GM18870 (cell line): ENCODE results near the gene EPHB1.

Experiments
- ATAC-seq: cut with Tn5 transposase; IDR thresholded peaks from one replicate; pipeline ENCODE4 v1.9.1; 2021; ENCODE audit warnings: moderate library complexity; ENCODE audit not compliant: unreplicated experiment

Gene EPHB1

GRCh38 chr3:135147657-135148056 lies 352.6 kb downstream of the EPHB1 start:
- ATAC-seq, result no peak

DNA sequence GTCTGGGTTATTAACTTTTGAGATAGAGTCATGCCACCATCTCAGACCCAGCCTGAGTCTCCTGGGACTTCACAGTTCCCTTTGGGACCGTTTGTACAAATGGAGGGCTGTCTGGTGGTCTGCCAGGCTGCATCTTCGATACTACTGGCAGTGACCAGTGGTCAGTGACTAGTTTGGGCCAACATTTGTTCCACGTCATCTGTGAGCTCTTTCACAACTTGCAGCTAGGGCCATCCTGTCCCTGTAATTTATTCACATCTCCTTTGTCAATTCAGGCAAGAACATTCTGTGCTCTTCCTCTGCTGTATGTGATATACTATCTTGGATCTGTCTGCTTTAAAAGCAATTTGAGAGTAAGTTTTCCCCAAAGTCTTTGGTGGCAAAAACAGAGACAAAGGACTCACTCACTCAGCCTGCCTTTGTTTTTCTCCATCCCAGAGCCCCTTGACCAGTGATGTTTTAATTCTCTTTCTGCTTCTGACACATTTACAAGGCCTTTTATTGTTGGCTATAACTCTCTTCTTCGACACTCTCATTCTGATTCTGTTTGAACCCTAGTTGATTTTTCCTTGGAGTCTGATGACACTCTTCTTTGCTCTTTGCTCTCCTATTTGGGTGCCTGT lies 353.4 kb downstream of the EPHB1 start:
- ATAC-seq, result no peak

GRCh38 chr3:135149707-135150681 lies 354.9 kb downstream of the EPHB1 start:
- ATAC-seq, result no peak

GRCh38 chr3:135154186-135154585 lies 359.1 kb downstream of the EPHB1 start:
- no peak for ATAC-seq

GRCh38 chr3:135155228-135155627 lies 360.2 kb downstream of the EPHB1 start:
- no peak for ATAC-seq

GRCh38 chr3:135155791-135156190 lies 360.7 kb downstream of the EPHB1 start:
- ATAC-seq, result no peak

GRCh38 chr3:135157045-135157740 lies 362.1 kb downstream of the EPHB1 start:
- ATAC-seq, result no peak

DNA sequence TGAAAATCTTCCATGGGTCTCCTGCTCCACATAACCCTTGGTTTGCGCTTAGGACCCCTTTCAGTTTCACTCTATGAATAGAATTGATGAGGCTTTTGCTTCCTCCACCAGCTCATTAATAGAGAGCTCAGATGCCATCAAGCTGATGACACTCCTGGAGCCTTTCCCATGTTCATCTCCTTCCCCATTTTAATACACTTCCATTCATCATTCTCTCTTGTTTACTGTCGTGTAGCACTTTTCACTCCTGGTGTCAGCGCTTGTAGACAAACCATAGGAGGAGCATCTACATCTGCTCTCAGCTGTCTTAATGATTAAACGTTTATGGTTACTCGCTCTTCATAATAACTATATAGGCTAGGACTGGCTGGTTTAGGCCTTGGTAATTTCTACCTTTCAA lies 363.5 kb downstream of the EPHB1 start:
- ATAC-seq, result no peak

DNA sequence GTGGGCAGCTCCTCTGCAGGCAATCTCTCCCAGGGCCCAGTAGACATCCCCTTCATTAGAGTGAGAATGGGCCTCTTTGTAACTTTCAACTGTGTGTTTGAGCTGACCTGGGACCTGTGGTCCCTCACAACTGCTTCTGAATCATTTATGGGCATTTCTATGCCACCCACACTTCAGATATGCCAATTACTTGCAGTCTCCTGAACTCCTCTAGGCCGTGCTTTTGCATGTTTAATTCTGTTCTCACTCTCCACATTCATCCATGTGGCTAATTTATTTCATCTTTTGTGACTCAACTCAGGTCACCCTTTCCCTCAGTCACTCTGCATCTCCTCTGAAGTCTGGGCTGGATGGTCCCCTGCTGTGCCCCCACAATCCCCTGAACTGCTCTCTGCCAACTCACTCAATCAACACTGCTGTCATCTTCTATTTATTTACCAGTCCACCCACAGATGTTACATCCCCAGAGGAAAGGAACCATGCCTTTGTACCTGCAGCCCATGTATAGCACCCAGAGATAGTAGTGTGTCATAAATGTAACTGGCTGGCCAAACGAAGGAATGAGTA lies 364.7 kb downstream of the EPHB1 start:
- no peak for ATAC-seq

DNA sequence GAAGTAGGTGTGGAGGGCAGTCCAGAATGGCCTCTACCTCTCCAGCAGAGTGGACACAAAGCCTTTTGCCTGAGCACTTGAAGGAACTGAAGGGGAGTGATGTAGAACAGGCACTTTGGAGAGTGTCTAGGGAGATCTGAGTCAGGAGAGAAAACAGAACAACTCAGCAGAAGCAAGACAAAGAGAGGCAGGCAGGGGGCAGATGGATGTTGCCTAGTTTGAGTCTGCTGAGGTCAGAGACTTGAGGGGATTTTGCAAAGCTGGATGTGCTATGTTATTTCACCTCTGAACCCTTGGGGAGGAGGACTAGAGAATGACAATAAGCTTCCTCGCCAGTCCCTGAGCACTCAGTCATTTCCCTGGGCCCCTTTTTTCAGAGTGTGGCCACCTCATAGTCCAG lies 366.4 kb downstream of the EPHB1 start:
- no peak for ATAC-seq

DNA sequence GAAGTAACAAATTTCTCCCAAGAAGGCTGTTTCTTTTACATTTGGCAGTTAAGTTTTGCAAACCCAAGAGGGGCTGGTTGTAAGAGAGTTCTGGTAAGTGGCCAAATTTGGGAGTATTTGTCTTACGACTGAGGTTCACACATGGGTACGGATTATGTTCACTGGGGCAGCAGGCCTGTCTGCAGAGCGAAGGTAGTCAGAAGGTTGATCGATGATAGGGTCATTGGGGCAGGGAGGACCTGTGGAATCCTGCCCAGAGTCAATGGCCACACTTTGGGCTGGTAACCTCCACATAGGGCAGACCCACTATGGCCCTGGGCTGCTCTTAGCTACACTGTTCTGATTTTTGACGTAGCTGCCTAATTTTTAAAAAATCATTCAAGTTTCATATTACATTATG lies 368.6 kb downstream of the EPHB1 start:
- ATAC-seq, result no peak

GRCh38 chr3:135165260-135165659 lies 370.2 kb downstream of the EPHB1 start:
- no peak for ATAC-seq

DNA sequence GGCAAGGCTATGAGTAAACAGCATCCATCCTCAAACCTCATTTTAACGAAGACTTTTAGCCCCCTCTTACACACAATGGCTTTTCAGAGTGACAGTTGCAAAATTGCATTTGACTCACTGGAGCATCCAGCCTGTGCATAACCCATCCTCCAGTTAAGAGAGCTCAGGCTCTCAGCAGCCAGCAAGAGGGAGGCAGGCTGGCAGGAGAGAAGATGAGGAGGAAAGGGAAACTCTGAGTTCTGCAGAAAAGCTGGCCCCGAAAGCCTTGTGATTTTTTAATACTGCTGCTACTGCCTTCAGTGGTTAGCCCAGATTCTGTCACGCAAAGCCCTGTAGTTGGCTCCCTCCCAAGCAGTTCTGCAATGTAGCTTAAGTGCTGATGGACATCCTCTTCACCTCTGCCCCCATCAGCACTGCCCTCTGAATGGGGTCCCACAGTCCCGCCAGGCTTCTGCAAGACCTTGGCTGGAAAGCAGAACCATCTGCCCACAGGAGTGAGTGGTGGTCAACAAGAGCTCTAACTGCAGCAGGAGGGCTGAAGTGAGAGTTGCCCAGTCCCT lies 371.3 kb downstream of the EPHB1 start:
- ATAC-seq, result no peak

DNA sequence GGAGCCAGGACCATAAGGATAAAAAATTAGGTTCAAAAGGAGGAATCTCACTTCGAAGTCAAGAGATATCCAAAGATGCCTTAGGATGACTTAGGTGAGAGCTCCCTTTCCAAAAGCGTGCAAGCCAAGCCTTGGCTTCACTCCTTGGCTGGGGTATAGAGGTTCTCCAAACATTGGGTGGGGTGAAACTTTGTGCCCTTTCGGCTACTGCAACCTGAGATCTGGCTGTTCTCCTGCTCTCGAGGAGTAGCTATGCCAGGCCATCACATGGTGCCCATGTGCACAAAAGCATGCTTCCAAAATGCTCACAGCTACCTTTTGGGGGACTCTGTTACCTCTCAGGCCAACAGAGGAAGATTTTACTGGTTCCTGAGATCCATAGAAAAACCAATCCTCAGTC lies 373.8 kb downstream of the EPHB1 start:
- no peak for ATAC-seq

DNA sequence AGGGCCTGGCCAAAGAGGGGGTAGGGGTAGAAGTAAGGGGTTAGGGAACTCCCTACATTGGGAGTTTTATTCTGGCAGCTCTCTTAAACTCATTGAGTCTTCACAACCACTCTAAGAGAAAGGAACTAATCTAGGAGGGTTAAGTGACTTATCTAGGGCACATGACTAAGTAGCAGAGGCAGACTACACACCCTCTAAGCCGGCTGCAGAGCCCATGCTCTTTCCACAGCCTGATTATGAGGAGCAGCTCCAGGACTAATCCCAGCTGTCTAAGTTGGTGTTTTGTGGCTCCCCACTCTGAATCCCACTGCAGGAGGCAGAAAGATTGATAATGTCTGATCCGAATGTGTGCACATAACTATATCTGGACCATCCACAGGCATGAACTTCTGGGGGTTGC lies 374.6 kb downstream of the EPHB1 start:
- ATAC-seq, result no peak

- no peak for ATAC-seq
Measured at GRCh38 chr3:135170732-135171131, 375.7 kb downstream of the EPHB1 start.

GRCh38 chr3:135172191-135172869 lies 377.3 kb downstream of the EPHB1 start:
- no peak for ATAC-seq

DNA sequence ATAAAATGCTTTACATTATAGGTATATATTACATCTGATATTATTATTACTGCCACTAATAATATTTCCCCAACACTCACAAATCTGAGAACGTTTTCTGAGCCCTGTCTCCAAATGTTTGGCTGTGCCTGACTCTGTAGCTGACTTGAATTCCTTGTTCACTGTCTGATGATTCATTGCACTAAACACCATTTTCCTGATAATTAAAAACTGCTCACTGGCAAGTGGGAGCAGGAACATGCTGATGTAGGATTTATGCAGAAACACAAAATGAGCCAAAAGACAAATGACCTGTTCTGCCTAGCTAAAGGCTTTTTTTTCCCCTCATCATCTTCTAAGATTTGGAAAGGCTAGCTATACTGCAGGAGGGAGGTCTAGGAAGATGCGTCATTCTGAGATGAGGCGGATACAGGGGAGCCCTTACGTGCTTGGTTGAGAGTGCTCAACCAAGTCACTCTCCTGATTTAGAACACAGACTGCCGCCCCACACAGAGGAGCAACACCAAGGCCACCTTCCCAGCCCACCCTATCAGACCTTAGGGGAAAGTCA lies 380.7 kb downstream of the EPHB1 start:
- no peak for ATAC-seq

DNA sequence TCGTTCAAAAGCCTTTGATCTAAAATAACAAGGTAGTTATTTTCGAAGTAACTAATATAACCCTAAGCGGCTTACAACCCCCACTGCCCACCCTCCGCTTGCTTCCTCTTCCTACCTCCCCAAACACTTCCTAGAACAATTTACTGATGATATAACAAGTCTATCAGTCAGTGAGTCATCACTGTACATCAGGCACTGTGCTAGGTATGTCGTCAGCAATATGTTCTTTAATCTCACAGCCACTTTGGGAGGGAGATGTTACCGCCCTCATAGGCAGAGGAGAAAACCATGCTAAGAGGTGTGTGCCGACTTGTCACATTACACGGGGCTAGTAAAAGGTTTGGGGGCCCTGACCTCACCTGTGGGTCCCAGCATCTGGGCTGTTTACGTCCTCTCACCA lies 381.8 kb downstream of the EPHB1 start:
- ATAC-seq, result no peak

- no peak for ATAC-seq
Measured at GRCh38 chr3:135178566-135178965, 383.5 kb downstream of the EPHB1 start.
